ENCODE results near the gene IGF1R. TPM values are rescaled to one million over a fixed set of nuclear protein-coding genes. Genes with fewer than 3 reads are reported as not detected.
A peak's percentile ranks its signal among the peaks of the same experiment; 100 is the strongest.

IGF1R gene
- total and polyA plus RNA-seq, 2 of the 13 experiments (the other 11 are each of a cell fraction or from before 2014, with no cell fraction given) = 15.9 to 18.4 TPM

DNA sequence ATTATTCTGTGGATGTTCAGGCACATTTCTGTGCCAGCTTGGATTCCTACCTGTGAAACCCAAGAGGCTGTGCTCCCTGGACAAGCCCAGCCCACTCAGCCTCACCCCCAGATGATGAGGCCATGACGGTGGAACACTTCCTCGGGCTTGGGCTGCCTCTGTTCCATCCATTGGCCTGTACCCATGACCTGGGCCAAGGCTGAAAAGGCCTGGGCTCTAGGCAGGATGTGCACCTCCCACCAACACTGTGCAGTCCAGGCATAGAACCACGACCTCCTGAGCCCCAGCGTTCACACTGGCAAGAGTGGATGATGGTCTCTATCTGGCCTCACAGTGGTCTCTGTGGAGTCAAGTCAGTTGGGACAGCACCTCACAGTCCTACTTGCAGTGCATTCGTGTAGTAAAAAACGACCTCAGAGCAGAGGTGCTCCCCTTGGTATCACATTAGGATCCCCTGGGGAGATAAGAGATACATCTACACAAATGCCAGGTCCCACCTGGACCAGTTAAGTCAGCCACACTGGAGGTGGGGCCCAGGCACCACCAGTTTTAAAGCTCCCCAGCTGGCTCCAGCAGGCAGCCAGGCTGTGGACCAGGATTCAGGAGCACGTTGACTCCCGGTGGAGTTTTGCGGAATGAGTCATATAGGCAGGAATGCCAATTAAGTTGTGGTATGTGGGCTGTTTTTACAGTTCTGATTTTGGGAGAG, 39.0 kb upstream of the IGF1R start:
- BruUV-seq (replicated peaks) = no TSS peak
- FAIRE-seq (no peak), DNase-seq (ENCODE audit: low spot score) (no peak), ATAC-seq (peak; percentile 44; the same call in 2 of the 3 replicates)
- H2AFZ ChIP-seq (ENCODE audit: low read length) = no peak overlapping the region
- POLR2A ChIA-PET = no interaction called here
- H4K20me1 ChIP-seq (ENCODE audit: insufficient read depth, low read length) = no peaks in the 10 kb centered on the region
- H3K9me3 ChIP-seq (ENCODE audit: low read length) = no peaks in the 10 kb centered on the region
- in situ Hi-C loops (cut with HindIII; ENCODE audit: extremely low pct_ligation_motif_present, low pct_unique_long_range_greater_than_20kb) = no loop called here
- H3K27me3 ChIP-seq (ENCODE audit: control insufficient read depth in 1 of 2, insufficient read depth in 2 of 2, low read length in 2 of 2) = peaks cover 0 to 19% of the 10 kb centered on the region in 2 experiments; a peak in 2 of 5 replicates
- no peak overlapping the region for H3K4me3 ChIP-seq (replicated peaks in 1 of 3; ENCODE audit: insufficient read depth in 1 of 3, low read depth in 2 of 3, low read length in 3 of 3)
- no peaks in the 10 kb centered on the region for H3K79me2 ChIP-seq (ENCODE audit: insufficient read depth, low read length)
- TF ChIP-seq SOX5 (CRISPR knock-in tag; IDR thresholded peaks at IDR 0.05; ENCODE audit: borderline replicate concordance) = no peak
- peak; percentile 60; the same call in 1 of the 2 replicates for TF ChIP-seq FOSL2 (CRISPR knock-in tag; IDR thresholded peaks at IDR 0.05)
- TF ChIP-seq ZNF556 (CRISPR knock-in tag; IDR thresholded peaks at IDR 0.05; ENCODE audit: borderline replicate concordance) = no peak
- no peak for TF ChIP-seq DPF2 (CRISPR knock-in tag; IDR thresholded peaks at IDR 0.05; ENCODE audit: borderline replicate concordance, low read depth)
- TF ChIP-seq, protein P1, sequence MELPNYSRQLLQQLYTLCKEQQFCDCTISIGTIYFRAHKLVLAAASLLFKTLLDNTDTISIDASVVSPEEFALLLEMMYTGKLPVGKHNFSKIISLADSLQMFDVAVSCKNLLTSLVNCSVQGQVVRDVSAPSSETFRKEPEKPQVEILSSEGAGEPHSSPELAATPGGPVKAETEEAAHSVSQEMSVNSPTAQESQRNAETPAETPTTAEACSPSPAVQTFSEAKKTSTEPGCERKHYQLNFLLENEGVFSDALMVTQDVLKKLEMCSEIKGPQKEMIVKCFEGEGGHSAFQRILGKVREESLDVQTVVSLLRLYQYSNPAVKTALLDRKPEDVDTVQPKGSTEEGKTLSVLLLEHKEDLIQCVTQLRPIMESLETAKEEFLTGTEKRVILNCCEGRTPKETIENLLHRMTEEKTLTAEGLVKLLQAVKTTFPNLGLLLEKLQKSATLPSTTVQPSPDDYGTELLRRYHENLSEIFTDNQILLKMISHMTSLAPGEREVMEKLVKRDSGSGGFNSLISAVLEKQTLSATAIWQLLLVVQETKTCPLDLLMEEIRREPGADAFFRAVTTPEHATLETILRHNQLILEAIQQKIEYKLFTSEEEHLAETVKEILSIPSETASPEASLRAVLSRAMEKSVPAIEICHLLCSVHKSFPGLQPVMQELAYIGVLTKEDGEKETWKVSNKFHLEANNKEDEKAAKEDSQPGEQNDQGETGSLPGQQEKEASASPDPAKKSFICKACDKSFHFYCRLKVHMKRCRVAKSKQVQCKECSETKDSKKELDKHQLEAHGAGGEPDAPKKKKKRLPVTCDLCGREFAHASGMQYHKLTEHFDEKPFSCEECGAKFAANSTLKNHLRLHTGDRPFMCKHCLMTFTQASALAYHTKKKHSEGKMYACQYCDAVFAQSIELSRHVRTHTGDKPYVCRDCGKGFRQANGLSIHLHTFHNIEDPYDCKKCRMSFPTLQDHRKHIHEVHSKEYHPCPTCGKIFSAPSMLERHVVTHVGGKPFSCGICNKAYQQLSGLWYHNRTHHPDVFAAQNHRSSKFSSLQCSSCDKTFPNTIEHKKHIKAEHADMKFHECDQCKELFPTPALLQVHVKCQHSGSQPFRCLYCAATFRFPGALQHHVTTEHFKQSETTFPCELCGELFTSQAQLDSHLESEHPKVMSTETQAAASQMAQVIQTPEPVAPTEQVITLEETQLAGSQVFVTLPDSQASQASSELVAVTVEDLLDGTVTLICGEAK (IDR thresholded peaks at IDR 0.05) = no peak
- TF ChIP-seq, protein P1 (CRISPR knock-in tag; IDR thresholded peaks at IDR 0.05) = no peak
- TF ChIP-seq FOSL1 (CRISPR knock-in tag; IDR thresholded peaks at IDR 0.05; ENCODE audit: borderline replicate concordance) = peak; percentile 46; the same call in 1 of the 2 replicates
- TF ChIP-seq CEBPG (CRISPR knock-in tag; IDR thresholded peaks at IDR 0.05) = no peak
- no peak for TF ChIP-seq ZSCAN12 (CRISPR knock-in tag; IDR thresholded peaks at IDR 0.05)
- no peak for TF ChIP-seq JARID2 (CRISPR knock-in tag; IDR thresholded peaks at IDR 0.05; ENCODE audit: insufficient replicate concordance)
- no peak for TF ChIP-seq ZNF816 (CRISPR knock-in tag; IDR thresholded peaks at IDR 0.05; ENCODE audit: borderline replicate concordance)
- TF ChIP-seq MEF2D (CRISPR knock-in tag; IDR thresholded peaks at IDR 0.05) = no peak
- no peak for TF ChIP-seq DMAP1 (CRISPR knock-in tag; IDR thresholded peaks at IDR 0.05)
- peak; percentile 20; the same call in 1 of the 2 replicates for TF ChIP-seq ZNF263 (CRISPR knock-in tag; IDR thresholded peaks at IDR 0.05)
- TF ChIP-seq NPAS2 (CRISPR knock-in tag; IDR thresholded peaks at IDR 0.05; ENCODE audit: borderline replicate concordance) = no peak
- peak; percentile 67 for TF ChIP-seq TEAD3 (CRISPR knock-in tag; optimal IDR thresholded peaks at IDR 0.05; ENCODE audit: borderline replicate concordance)
- TF ChIP-seq, protein P2, sequence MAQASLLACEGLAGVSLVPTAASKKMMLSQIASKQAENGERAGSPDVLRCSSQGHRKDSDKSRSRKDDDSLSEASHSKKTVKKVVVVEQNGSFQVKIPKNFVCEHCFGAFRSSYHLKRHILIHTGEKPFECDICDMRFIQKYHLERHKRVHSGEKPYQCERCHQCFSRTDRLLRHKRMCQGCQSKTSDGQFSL (CRISPR knock-in tag; IDR thresholded peaks at IDR 0.05) = no peak
- no peak for TF ChIP-seq XRCC5 (optimal IDR thresholded peaks at IDR 0.05; ENCODE audit: low read length)
- no peak overlapping the region for H3K4me2 ChIP-seq (ENCODE audit: low read depth, low read length)
- intact Hi-C loops (cut with micrococcal nuclease; ENCODE audit: unreplicated experiment) = no loop called here
- H3K36me3 ChIP-seq (replicated peaks in 1 of 2; ENCODE audit: control insufficient read depth in 1 of 2, insufficient read depth in 2 of 2, low read length in 2 of 2) = no peaks in the 10 kb centered on the region
- no peak overlapping the region for H3K27ac ChIP-seq (ENCODE audit: extremely low read length, insufficient read depth, low read length)
- peaks cover 12% of the 10 kb centered on the region for H3K4me1 ChIP-seq (ENCODE audit: insufficient read depth, low read length)
- H3K9ac ChIP-seq (ENCODE audit: insufficient read depth, low read depth, low read length) = no peak overlapping the region
- 13% methylated on average over 5 of the region's 9 CpGs for WGBS (ENCODE audit: low lambda C conversion rate)
- CTCF ChIA-PET (ENCODE audit: low intra/inter-chr PET ratio, low total read pairs) = no interaction called here
